ENCODE data around the gene IL18R1. TPM values are rescaled to one million over a fixed set of nuclear protein-coding genes. Genes with fewer than 3 reads are reported as not detected.

IL18R1 gene
- total RNA-seq, 4 donors from 2014 or later: 1.7 to 9.4 (median 3.0) TPM

DNA sequence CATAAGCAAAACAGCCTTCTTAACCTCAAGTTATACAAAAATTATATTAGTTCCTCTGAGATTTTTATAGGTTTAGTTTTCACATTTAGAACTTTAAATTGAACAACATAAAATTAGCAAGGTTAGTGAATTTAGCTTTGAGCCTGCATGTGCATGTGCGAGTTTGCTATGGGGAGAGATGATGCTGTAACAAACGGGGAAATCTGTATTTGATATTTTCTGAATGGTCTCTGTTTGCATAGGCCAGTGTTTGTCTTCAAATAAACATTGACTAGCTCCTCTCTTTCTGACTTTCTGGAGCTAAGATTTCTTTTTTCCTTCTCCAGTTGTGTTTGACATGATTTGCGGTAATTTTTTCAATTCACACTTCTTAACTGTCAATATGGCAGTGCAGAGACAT is 36.5 kb downstream of the IL18R1 start:
- H3K4me3 ChIP-seq (replicated peaks in 1 of 3): no peak overlapping the region
- H3K27ac ChIP-seq: no peak overlapping the region
- intact Hi-C loops (cut with DNase I): no loop called here
- DNase-seq: no peak
- H3K36me3 ChIP-seq: no peaks in the 10 kb centered on the region
- TF ChIP-seq, protein P1, sequence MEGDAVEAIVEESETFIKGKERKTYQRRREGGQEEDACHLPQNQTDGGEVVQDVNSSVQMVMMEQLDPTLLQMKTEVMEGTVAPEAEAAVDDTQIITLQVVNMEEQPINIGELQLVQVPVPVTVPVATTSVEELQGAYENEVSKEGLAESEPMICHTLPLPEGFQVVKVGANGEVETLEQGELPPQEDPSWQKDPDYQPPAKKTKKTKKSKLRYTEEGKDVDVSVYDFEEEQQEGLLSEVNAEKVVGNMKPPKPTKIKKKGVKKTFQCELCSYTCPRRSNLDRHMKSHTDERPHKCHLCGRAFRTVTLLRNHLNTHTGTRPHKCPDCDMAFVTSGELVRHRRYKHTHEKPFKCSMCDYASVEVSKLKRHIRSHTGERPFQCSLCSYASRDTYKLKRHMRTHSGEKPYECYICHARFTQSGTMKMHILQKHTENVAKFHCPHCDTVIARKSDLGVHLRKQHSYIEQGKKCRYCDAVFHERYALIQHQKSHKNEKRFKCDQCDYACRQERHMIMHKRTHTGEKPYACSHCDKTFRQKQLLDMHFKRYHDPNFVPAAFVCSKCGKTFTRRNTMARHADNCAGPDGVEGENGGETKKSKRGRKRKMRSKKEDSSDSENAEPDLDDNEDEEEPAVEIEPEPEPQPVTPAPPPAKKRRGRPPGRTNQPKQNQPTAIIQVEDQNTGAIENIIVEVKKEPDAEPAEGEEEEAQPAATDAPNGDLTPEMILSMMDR (IDR thresholded peaks at IDR 0.05): no peak
- TF ChIP-seq POLR2A (IDR thresholded peaks at IDR 0.05): no peak
- H3K27me3 ChIP-seq: no peaks in the 10 kb centered on the region
- H3K4me1 ChIP-seq: no peaks in the 10 kb centered on the region
- 83 to 97% methylated on average over 3 of the region's 3 CpGs for whole genome bisulfite sequencing, 2 donors
- H3K9me3 ChIP-seq: no peaks in the 10 kb centered on the region

DNA sequence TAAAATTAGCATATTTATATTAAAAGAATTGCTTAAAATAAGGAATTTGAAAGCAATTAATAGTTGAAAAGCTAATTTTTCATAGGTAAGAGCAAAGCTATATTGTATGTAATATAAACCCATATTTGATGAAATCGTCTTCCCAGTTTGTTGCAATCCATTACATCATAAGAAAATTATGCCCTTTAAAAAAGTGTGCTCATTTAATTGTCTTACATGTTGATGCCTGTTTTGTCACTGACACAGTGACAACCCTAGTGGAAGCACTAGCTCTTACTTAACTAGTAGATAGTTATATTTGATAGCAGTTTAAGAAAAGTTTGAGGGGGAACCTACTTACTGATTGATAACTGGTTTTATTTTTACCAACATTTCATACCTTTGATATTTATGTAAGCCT is 37.3 kb downstream of the IL18R1 start:
- H3K4me1 ChIP-seq: no peaks in the 10 kb centered on the region
- no peak for TF ChIP-seq POLR2A (IDR thresholded peaks at IDR 0.05)
- TF ChIP-seq, protein P1 (IDR thresholded peaks at IDR 0.05): no peak
- 41 to 86% methylated on average over 1 of the region's 1 CpG for WGBS, 2 donors
- DNase-seq: no peak
- H3K4me3 ChIP-seq (replicated peaks in 1 of 3): no peak overlapping the region
- H3K27ac ChIP-seq: no peak overlapping the region
- intact Hi-C loops (cut with DNase I): no loop called here
- H3K9me3 ChIP-seq: no peaks in the 10 kb centered on the region
- no peaks in the 10 kb centered on the region for H3K36me3 ChIP-seq
- no peaks in the 10 kb centered on the region for H3K27me3 ChIP-seq

DNA sequence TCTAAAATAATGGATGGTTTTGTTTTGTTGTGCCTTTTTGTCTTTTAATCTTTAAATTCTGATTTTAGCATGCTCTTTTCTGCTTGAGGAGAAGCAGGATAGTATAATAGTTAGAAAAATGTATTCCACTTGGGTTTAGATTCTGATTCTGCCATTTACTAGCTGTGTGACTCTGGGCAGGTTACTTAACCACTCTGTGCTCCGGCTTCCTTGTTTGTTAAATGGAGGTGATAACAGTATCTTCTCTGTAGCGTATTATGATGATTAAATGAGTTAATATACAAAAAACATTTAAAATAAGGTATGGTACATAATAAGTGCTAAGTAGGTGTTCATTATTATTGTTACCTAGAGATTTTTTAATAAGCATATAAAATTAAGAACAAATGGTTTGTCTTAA is 40.4 kb downstream of the IL18R1 start:
- no peak for TF ChIP-seq POLR2A (IDR thresholded peaks at IDR 0.05)
- TF ChIP-seq, protein P1 (IDR thresholded peaks at IDR 0.05): no peak
- Histone ChIP-seq H3K27me3 (no peaks in the 10 kb centered on the region), H3K4me3 (replicated peaks in 1 of 3) (no peak overlapping the region), H3K36me3 (no peaks in the 10 kb centered on the region), H3K4me1 (no peaks in the 10 kb centered on the region), H3K9me3 (no peaks in the 10 kb centered on the region), H3K27ac (no peak overlapping the region)
- intact Hi-C loops (cut with DNase I): no loop called here
- no peak for DNase-seq
- WGBS, 2 donors: 48 to 72% methylated on average over 2 of the region's 2 CpGs

DNA sequence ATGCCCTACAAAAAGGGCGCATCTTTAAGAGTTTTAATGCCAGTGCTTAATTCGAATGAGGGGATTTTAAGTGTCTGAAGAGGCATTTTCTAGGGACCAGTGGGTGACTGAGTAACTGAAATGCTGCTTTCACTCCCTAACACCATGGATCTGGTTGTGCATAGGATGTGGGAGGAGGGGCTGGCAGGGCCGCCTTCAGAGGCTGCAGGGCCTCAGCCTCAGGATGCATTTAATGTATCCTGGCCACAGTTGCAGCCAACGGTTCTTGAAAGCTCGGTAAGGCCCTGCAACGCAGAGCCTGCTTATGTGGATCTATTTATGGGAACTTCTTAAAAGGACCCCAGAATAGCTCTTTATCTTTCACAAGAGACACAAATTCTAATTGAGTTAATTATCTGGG is 41.6 kb downstream of the IL18R1 start:
- H3K36me3 ChIP-seq: no peaks in the 10 kb centered on the region
- no peak for DNase-seq
- H3K9me3 ChIP-seq: no peaks in the 10 kb centered on the region
- TF ChIP-seq, protein P1 (IDR thresholded peaks at IDR 0.05): no peak
- TF ChIP-seq POLR2A (IDR thresholded peaks at IDR 0.05): no peak
- intact Hi-C loops (cut with DNase I): no loop called here
- no peaks in the 10 kb centered on the region for H3K27me3 ChIP-seq
- no peak overlapping the region for H3K4me3 ChIP-seq (replicated peaks in 1 of 3)
- H3K4me1 ChIP-seq: no peaks in the 10 kb centered on the region
- no peak overlapping the region for H3K27ac ChIP-seq
- WGBS, 2 donors: 85 to 88% methylated on average over 6 of the region's 6 CpGs

DNA sequence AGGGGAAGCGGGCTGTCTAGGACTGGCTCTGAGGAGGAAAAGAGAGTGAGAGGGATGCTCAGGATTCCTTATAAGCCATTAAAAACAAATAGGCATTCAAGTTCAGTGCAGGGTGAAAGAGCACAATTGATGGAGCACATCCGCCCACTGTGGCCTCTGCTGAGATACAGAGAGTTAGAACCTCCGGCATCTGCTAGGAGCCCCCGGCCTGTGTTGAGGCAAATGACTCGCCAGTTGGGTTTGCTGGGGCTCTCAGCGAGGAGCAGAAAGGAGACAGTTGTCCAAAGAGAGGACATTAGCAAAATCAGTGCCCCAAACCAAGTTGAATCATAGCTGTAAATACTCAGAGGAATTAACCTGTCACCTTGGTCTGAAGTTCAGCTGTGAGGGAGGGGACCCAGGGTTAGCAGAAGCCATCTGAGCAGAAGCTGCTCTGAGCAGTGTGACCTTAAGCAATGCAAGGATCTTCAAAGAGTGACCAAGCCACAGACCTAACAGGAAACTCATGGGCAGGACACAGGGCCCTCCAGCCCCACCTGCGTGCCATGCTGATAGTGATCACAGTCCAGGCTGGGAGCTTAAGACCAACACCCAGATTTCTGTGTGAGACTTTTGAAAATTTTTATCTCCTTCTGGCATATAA is 44.0 kb downstream of the IL18R1 start:
- TF ChIP-seq, protein P1 (IDR thresholded peaks at IDR 0.05): no peak
- TF ChIP-seq POLR2A (IDR thresholded peaks at IDR 0.05): no peak
- H3K9me3 ChIP-seq: no peaks in the 10 kb centered on the region
- H3K4me3 ChIP-seq (replicated peaks in 1 of 3): no peak overlapping the region
- intact Hi-C loops (cut with DNase I): no loop called here
- H3K36me3 ChIP-seq: no peaks in the 10 kb centered on the region
- WGBS, 2 donors: 81 to 83% methylated on average over 7 of the region's 7 CpGs
- DNase-seq: no peak
- no peak overlapping the region for H3K27ac ChIP-seq
- no peaks in the 10 kb centered on the region for H3K27me3 ChIP-seq
- H3K4me1 ChIP-seq: no peaks in the 10 kb centered on the region
